Measurements from ENCODE around the gene FBLN1.

GRCh38 chr22:45598596-45599217 is 96.0 kb downstream of the FBLN1 start:
- TF ChIP-seq NFE2L2 (IDR thresholded peaks at IDR 0.05; ENCODE audit: low read length) = no peak
- no peak for TF ChIP-seq CENPT (CRISPR knock-in tag; IDR thresholded peaks at IDR 0.05; ENCODE audit: low read depth)
- TF ChIP-seq HDAC6 (IDR thresholded peaks at IDR 0.05; ENCODE audit: low read depth, low read length) = no peak

Data from HepG2 (cell line).